Gastrocnemius medialis (tissue), 4 donors: ENCODE data around the gene SLC2A2.

ENCODE experiments used
- POLR2A ChIP-seq, 2 donors: fragments of 450-650 bp; IDR thresholded peaks; one replicate each; pipeline ENCODE4 v1.6.1; 2017; ENCODE audit warnings: antibody characterized with exemption in 2 of 2, mild to moderate bottlenecking in 2 of 2, moderate library complexity in 2 of 2
- TF ChIP-seq, protein P1 (sequence below), 5 experiments: fragments of 450-650 bp in 3 of 5; fragments of 200-600 bp in 2 of 5; sonication (generic) in 2 of 5; IDR thresholded peaks in 4 of 5; conservative IDR thresholded peaks in 1 of 5; 1 replicate in 4 of 5; 2 replicates in 1 of 5; pipeline ENCODE4 v1.5.1; 2016 to 2019; ENCODE audit warnings: antibody characterized with exemption in 5 of 5, mild to moderate bottlenecking in 3 of 5, moderate library complexity in 3 of 5

DNA sequence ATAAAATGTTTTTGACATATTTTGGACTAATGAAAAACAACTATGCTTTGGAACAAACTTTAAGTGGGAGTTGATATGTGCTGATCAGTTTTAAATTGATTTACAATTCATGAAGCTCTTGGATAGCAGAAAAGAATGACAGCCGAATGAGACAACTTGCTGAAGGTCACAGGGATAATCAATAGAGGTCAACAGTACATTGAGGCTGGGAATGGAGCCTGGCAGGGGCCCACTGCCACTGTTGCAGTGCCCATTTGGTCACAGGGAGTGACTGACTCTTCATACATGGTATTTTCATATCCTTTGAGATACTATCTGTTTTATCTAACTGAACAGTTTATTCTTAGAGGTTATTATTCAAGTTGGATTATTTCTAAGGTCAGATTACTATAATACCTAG, 59.4 kb downstream of the SLC2A2 start:
- TF ChIP-seq, protein P1, sequence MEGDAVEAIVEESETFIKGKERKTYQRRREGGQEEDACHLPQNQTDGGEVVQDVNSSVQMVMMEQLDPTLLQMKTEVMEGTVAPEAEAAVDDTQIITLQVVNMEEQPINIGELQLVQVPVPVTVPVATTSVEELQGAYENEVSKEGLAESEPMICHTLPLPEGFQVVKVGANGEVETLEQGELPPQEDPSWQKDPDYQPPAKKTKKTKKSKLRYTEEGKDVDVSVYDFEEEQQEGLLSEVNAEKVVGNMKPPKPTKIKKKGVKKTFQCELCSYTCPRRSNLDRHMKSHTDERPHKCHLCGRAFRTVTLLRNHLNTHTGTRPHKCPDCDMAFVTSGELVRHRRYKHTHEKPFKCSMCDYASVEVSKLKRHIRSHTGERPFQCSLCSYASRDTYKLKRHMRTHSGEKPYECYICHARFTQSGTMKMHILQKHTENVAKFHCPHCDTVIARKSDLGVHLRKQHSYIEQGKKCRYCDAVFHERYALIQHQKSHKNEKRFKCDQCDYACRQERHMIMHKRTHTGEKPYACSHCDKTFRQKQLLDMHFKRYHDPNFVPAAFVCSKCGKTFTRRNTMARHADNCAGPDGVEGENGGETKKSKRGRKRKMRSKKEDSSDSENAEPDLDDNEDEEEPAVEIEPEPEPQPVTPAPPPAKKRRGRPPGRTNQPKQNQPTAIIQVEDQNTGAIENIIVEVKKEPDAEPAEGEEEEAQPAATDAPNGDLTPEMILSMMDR (IDR thresholded peaks at IDR 0.05 in 4 of 5, conservative IDR thresholded peaks at IDR 0.05 in 1 of 5), result no peak
- TF ChIP-seq POLR2A (IDR thresholded peaks at IDR 0.05), result no peak
